Measurements from ENCODE around the gene ANKRD33. TPM values are rescaled to one million over a fixed set of nuclear protein-coding genes. Genes with fewer than 3 reads are reported as not detected.

The ANKRD33 gene
- total RNA-seq, 1 experiment from 2014 or later: not detected

- ChIA-PET CTCF (interaction anchor here (1.2 kb wide), 1 partner anchor 13 kb away, joined by 3 read pairs; no protein-coding TSS in a partner anchor), POLR2A (no interaction called here)
- no peaks in the 10 kb centered on the region for H3K27me3 Mint-ChIP-seq (ENCODE audit: insufficient read depth, unreplicated experiment)
- no peaks in the 10 kb centered on the region for H3K9me3 Mint-ChIP-seq (ENCODE audit: unreplicated experiment)
- Histone ChIP-seq H3K27me3 (replicated peaks; ENCODE audit: control insufficient read depth, insufficient read depth, low read length) (no peaks in the 10 kb centered on the region), H3K4me1 (peaks cover 6% of the 10 kb centered on the region), H3K4me3 (ENCODE audit: low read depth, low read length) (no peak overlapping the region), H3K9me3 (no peaks in the 10 kb centered on the region), H3K36me3 (ENCODE audit: control insufficient read depth, insufficient read depth, low read length) (no peaks in the 10 kb centered on the region)
- peaks cover 8% of the 10 kb centered on the region for H3K4me1 Mint-ChIP-seq (ENCODE audit: low read depth, unreplicated experiment)
- H3K36me3 Mint-ChIP-seq (ENCODE audit: insufficient read depth, unreplicated experiment): no peaks in the 10 kb centered on the region
- DNase-seq: no peak
- no TSS peak for BruUV-seq (replicated peaks)
- H3K4me3 Mint-ChIP-seq (ENCODE audit: unreplicated experiment): no peak overlapping the region
- intact Hi-C loops (cut with micrococcal nuclease; ENCODE audit: unreplicated experiment): no loop called here
- H3K27ac Mint-ChIP-seq (ENCODE audit: unreplicated experiment): peak overlapping the region; percentile 8
- no peak for TF ChIP-seq CTCF (IDR thresholded peaks at IDR 0.05; ENCODE audit: insufficient read depth in 1 of 2, low read depth in 1 of 2, low read length in 1 of 2, severe bottlenecking in 1 of 2, unreplicated experiment in 1 of 2)
Measured at GRCh38 chr12:51901881-51902280, 14.0 kb downstream of the ANKRD33 start.

DNA sequence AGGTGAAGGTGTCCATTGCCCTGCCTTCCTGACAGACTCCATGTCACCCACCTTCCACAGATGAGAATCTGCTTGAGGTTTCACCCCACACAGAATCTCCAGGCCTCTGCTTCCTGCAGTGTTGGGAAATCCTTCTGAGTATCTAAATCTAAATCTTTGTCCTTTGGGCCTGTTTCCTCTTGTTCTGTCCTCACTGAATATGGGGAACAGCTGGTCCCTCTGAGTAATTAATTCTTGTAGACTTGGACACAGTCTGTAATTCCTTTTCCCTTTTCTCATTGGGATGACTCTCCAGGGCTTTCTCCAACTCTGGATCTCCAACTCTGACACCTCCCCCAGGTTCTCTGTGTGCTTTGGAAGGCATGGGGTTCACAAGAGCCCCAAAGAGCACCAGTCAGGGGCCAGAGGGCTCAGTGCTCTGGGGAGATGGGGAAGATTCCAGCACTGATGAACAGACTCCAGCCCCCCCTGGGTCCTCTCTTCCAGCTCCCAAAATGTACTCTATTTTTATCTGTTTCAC is 17.1 kb downstream of the ANKRD33 start:
- CTCF ChIA-PET: interaction anchor here (0.7 to 0.9 kb wide), 2 partner anchors 11 to 128 kb away, joined by 4 to 5 read pairs; no protein-coding TSS in a partner anchor

More for the DNA sequence above, 17.1 kb downstream of the ANKRD33 start:
- DNase-seq: peak in 1 of 2 experiments; percentile 14
- Histone ChIP-seq H3K4me3 (ENCODE audit: low read depth, low read length) (no peak overlapping the region), H3K27me3 (replicated peaks; ENCODE audit: control insufficient read depth, insufficient read depth, low read length) (no peaks in the 10 kb centered on the region), H3K36me3 (ENCODE audit: control insufficient read depth, insufficient read depth, low read length) (no peaks in the 10 kb centered on the region), H3K9me3 (no peaks in the 10 kb centered on the region), H3K4me1 (peaks cover 6% of the 10 kb centered on the region)
- POLR2A ChIA-PET: no interaction called here
- intact Hi-C loops (cut with micrococcal nuclease; ENCODE audit: unreplicated experiment): no loop called here
- Mint-ChIP-seq H3K27me3 (ENCODE audit: insufficient read depth, unreplicated experiment) (no peaks in the 10 kb centered on the region), H3K4me3 (ENCODE audit: unreplicated experiment) (no peak overlapping the region), H3K9me3 (ENCODE audit: unreplicated experiment) (no peaks in the 10 kb centered on the region), H3K36me3 (ENCODE audit: insufficient read depth, unreplicated experiment) (no peaks in the 10 kb centered on the region), H3K27ac (ENCODE audit: unreplicated experiment) (no peak overlapping the region), H3K4me1 (ENCODE audit: low read depth, unreplicated experiment) (peaks cover 8% of the 10 kb centered on the region)
- TF ChIP-seq CTCF (IDR thresholded peaks at IDR 0.05; ENCODE audit: insufficient read depth in 1 of 2, low read depth in 1 of 2, low read length in 1 of 2, severe bottlenecking in 1 of 2, unreplicated experiment in 1 of 2): no peak
- no TSS peak for BruUV-seq (replicated peaks)

All from Caco-2 (cell line).